HEK293T (cell line): Measurements from ENCODE around the gene MAP3K20.

Experiments
- CTBP1 ChIP-seq: fragments of 450-650 bp; IDR thresholded peaks from 2 replicates; pipeline ENCODE4 v1.6.1; 2016; ENCODE audit warnings: borderline replicate concordance
- FOXM1 ChIP-seq: fragments of 450-650 bp; IDR thresholded peaks from 2 replicates; pipeline ENCODE4 v1.6.1; 2017; ENCODE audit warnings: mild to moderate bottlenecking, borderline replicate concordance
- LEF1 ChIP-seq: fragments of 450-650 bp; IDR thresholded peaks from 2 replicates; pipeline ENCODE4 v1.6.1; 2017; ENCODE audit warnings: mild to moderate bottlenecking, borderline replicate concordance
- TARDBP ChIP-seq: fragments of 450-650 bp; IDR thresholded peaks from 2 replicates; pipeline ENCODE4 v1.6.1; 2016

GRCh38 chr2:173187941-173188788 is 112.5 kb downstream of the MAP3K20 start:
- TF ChIP-seq CTBP1 (no peak), LEF1 (no peak), TARDBP (no peak), FOXM1 (no peak)
